Neuronal stem cell (in vitro differentiated cells): Measurements from ENCODE around the gene ACSM5.
"Not testable (repeated sequence)": the region's sequence is repeated elsewhere in the genome, so short reads cannot be mapped to it uniquely, and the experiment has no call there.

Experiments used
- DNase-seq: peaks from one replicate; pipeline ENCODE4 v3.0.0-alpha.2; 2013; ENCODE audit warnings: low spot score
- H2AFZ ChIP-seq: one replicate; pipeline ENCODE4 v1.6.1; 2013; ENCODE audit warnings: mild to moderate bottlenecking, low read length, inconsistent platforms
- H2AK5ac ChIP-seq: 2 replicates; pipeline ENCODE4 v1.6.1; 2013; ENCODE audit warnings: low read depth, mild to moderate bottlenecking, inconsistent platforms, low read length, moderate library complexity, mixed read lengths
- H2BK120ac ChIP-seq: 2 replicates; pipeline ENCODE4 v1.6.1; 2013; ENCODE audit warnings: low read depth, mild to moderate bottlenecking, inconsistent platforms, low read length, moderate library complexity, mixed read lengths
- H2BK12ac ChIP-seq: one replicate; pipeline ENCODE4 v1.6.1; 2013; ENCODE audit warnings: low read length, inconsistent platforms
- H2BK15ac ChIP-seq: 2 replicates; pipeline ENCODE4 v1.6.1; 2013; ENCODE audit warnings: mild to moderate bottlenecking, low read length, inconsistent platforms, mixed read lengths
- H2BK5ac ChIP-seq: one replicate; pipeline ENCODE4 v1.6.1; 2013; ENCODE audit warnings: inconsistent platforms, mild to moderate bottlenecking, low read length, moderate library complexity
- H3K14ac ChIP-seq: one replicate; pipeline ENCODE4 v1.6.1; 2013; ENCODE audit warnings: low read length, inconsistent platforms
- H3K18ac ChIP-seq: 2 replicates; pipeline ENCODE4 v1.6.1; 2013; ENCODE audit warnings: low read length, inconsistent platforms
- H3K23ac ChIP-seq: 2 replicates; pipeline ENCODE4 v1.6.1; 2013; ENCODE audit warnings: low read depth, mild to moderate bottlenecking, mixed read lengths, low read length, inconsistent platforms; ENCODE audit not compliant: poor library complexity
- H3K27ac ChIP-seq: replicated peaks from 3 replicates; pipeline ENCODE4 v1.5.1; 2013; ENCODE audit warnings: low read length, inconsistent platforms
- H3K27me3 ChIP-seq, 3 experiments: 2 replicates each; pipeline ENCODE4 v1.6.1; 2013; ENCODE audit warnings: low read length in 3 of 3, mild to moderate bottlenecking in 2 of 3, inconsistent platforms in 1 of 3, low read depth in 1 of 3, mixed read lengths in 1 of 3, moderate library complexity in 1 of 3; ENCODE audit not compliant: control insufficient read depth in 3 of 3, insufficient read depth in 3 of 3
- H3K36me3 ChIP-seq, 2 donors: replicated peaks in 1 of 2; 2 replicates each; pipeline ENCODE4 v1.6.1; 2013; ENCODE audit warnings: low read length in 2 of 2; ENCODE audit not compliant: control insufficient read depth in 2 of 2, insufficient read depth in 2 of 2
- H3K4ac ChIP-seq: 2 replicates; pipeline ENCODE4 v1.6.1; 2013; ENCODE audit warnings: inconsistent platforms, mild to moderate bottlenecking, low read length, moderate library complexity
- H3K4me1 ChIP-seq, 2 donors: 1 replicate in 1 of 2; 2 replicates in 1 of 2; pipeline ENCODE4 v1.6.1; 2013; ENCODE audit warnings: low read length in 2 of 2, low read depth in 1 of 2; ENCODE audit not compliant: control insufficient read depth in 2 of 2, insufficient read depth in 1 of 2
- H3K4me2 ChIP-seq: one replicate; pipeline ENCODE4 v1.6.1; 2013; ENCODE audit warnings: mild to moderate bottlenecking, low read length, inconsistent platforms; ENCODE audit not compliant: insufficient read depth, poor library complexity, severe bottlenecking
- H3K4me3 ChIP-seq, 2 donors: 2 replicates each; pipeline ENCODE4 v1.5.1; 2013; ENCODE audit warnings: low read length in 2 of 2, mild to moderate bottlenecking in 2 of 2, inconsistent platforms in 1 of 2, moderate library complexity in 1 of 2
- H3K79me1 ChIP-seq: one replicate; pipeline ENCODE4 v1.6.1; 2013; ENCODE audit warnings: low read depth, mild to moderate bottlenecking, inconsistent platforms, low read length, moderate library complexity
- H3K9ac ChIP-seq: one replicate; pipeline ENCODE4 v1.6.1; 2013; ENCODE audit warnings: mild to moderate bottlenecking, low read depth, low read length, inconsistent platforms; ENCODE audit not compliant: poor library complexity
- H3K9me3 ChIP-seq, 2 donors: replicated peaks in 1 of 2; 2 replicates each; pipeline versions ENCODE3 to v1.6.1; 2013; ENCODE audit warnings: low read length in 2 of 2, mild to moderate bottlenecking in 2 of 2, inconsistent platforms in 1 of 2, low read depth in 1 of 2, mixed read lengths in 1 of 2, moderate library complexity in 1 of 2; ENCODE audit not compliant: control insufficient read depth in 2 of 2, insufficient read depth in 1 of 2
- H4K8ac ChIP-seq: one replicate; pipeline ENCODE4 v1.6.1; 2013; ENCODE audit warnings: low read depth, mild to moderate bottlenecking, inconsistent platforms, low read length, moderate library complexity
- H4K91ac ChIP-seq: one replicate; pipeline ENCODE4 v1.6.1; 2013; ENCODE audit warnings: low read length, low read depth, mild to moderate bottlenecking, inconsistent platforms; ENCODE audit not compliant: poor library complexity
- WGBS, 2 donors: extraction: QIAGEN DNeasy Blood & Tissue Kit; methylation state at CpG; one replicate each; pipeline ENCODE4 v1.1.7; 2013; ENCODE audit warnings: missing lambda C conversion rate in 2 of 2, mixed read lengths in 1 of 2; ENCODE audit not compliant: insufficient read length in 2 of 2, insufficient replicate concordance in 1 of 2; ENCODE audit errors: extremely low coverage in 2 of 2; 5-methylcytosine and 5-hydroxymethylcytosine counted together

Gene ACSM5

DNA sequence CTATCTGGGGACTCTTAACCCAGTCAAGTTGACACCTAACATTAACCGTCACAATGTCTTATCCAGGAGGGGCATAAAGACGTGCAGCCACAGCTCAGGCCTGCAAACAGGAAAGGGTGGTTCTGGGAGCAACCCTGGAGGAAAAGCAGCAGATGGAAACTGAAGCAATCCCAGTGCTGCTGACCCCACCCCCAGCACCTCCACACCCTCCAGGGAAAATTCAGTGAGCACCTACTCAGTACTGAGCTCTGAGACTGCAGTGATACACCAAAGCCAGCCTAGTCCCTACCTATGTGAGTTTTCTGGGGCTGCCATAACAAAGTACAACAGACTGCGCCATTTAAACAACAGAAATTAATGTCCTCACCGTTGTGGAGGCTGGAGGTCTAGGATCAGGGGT lies 32.5 kb downstream of the ACSM5 start:
- not testable (repeated sequence) for H2BK5ac ChIP-seq, H3K4ac ChIP-seq, H2BK120ac ChIP-seq, H3K4me1 ChIP-seq, H3K4me3 ChIP-seq, H2BK15ac ChIP-seq, H4K91ac ChIP-seq, H3K27me3 ChIP-seq, H3K27ac ChIP-seq, H4K8ac ChIP-seq, H2BK12ac ChIP-seq, H3K18ac ChIP-seq, H3K79me1 ChIP-seq, H3K36me3 ChIP-seq, H2AFZ ChIP-seq, H3K14ac ChIP-seq, H2AK5ac ChIP-seq, H3K23ac ChIP-seq, DNase-seq, H3K9me3 ChIP-seq, H3K9ac ChIP-seq, H3K4me2 ChIP-seq
- no CpG with 5 or more reads among the region's 4 CpGs for WGBS, 2 donors

DNA sequence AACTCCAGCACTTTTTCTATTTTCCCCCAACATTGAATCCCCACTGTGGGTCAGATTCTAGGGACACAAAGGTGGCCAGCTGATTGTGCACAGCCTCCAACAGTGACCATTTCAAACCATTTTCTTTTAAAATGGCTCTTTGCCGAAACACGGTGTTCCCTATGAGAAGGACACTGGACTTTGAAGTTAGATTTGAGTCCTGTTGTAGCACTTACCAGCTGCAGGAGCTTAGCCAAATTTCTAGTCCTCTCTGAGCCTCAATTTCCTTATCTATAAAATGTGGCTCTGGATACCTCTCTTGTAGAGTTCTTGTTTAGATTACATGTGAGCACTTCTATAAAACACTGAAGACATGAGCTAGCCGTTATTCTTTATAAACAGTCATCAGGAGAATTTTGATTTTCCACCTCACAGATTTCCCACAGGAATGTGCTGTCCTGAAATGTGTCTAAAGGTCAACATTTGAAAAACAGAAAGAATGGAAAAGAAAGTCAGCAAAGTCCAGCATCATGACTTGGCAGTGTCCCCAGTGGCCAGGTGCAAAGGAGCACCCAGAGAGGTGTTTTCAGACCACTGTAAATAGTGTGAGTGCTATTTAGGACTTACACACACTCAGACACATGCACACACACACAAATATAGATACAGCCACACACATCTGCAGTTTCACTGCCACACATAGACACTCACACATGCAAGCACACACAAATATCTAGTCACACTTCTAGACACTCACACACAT lies 37.5 kb downstream of the ACSM5 start:
- not testable (repeated sequence) for H2BK15ac ChIP-seq, H2AK5ac ChIP-seq, H2BK12ac ChIP-seq, H3K18ac ChIP-seq, H3K79me1 ChIP-seq, H4K91ac ChIP-seq, H3K23ac ChIP-seq, H3K4ac ChIP-seq, H3K36me3 ChIP-seq, H2AFZ ChIP-seq, H3K4me2 ChIP-seq, H4K8ac ChIP-seq, DNase-seq, H3K4me1 ChIP-seq, H3K27me3 ChIP-seq, H3K9ac ChIP-seq, H2BK5ac ChIP-seq, H3K9me3 ChIP-seq, H3K14ac ChIP-seq, H3K27ac ChIP-seq, H3K4me3 ChIP-seq, H2BK120ac ChIP-seq
- WGBS, 2 donors = no CpG with 5 or more reads among the region's 3 CpGs

DNA sequence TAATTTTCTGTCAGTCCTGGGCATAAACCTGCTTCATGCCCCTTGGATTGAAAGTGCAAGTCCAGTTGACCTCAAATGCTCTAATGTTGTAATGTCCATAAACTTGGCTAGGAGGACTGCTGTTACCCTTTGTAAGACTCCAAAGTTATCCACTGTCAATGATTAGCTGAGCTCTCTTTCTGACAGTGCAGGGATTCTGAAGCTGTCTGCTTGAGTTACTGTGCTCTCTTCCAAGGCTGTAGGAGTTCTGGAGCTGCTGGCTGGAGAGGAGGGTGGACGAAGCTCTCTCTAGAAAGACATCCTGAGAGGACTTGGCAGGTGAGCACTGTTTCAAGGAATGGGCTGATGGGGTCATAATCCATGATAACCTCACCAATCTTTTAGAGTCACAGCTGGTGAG lies 42.0 kb downstream of the ACSM5 start, which contains the start of gene ACSM2A:
TSS of gene ACSM2A (plus strand) at position 158 of the 400 bp plus-strand sequence. CDS start 8,594 bp downstream, outside the sequence.
- not testable (repeated sequence) for H3K4ac ChIP-seq, H3K4me3 ChIP-seq, H3K14ac ChIP-seq, H3K27ac ChIP-seq, H4K8ac ChIP-seq, H2AK5ac ChIP-seq, H4K91ac ChIP-seq, H2BK12ac ChIP-seq, H2BK5ac ChIP-seq, H2BK15ac ChIP-seq, H3K27me3 ChIP-seq, H3K9me3 ChIP-seq, H2BK120ac ChIP-seq, H3K36me3 ChIP-seq, H3K18ac ChIP-seq, H3K4me1 ChIP-seq, H3K79me1 ChIP-seq, H3K9ac ChIP-seq, H3K4me2 ChIP-seq, H2AFZ ChIP-seq, DNase-seq, H3K23ac ChIP-seq
- no CpG with 5 or more reads among the region's 1 CpG for WGBS, 2 donors

DNA sequence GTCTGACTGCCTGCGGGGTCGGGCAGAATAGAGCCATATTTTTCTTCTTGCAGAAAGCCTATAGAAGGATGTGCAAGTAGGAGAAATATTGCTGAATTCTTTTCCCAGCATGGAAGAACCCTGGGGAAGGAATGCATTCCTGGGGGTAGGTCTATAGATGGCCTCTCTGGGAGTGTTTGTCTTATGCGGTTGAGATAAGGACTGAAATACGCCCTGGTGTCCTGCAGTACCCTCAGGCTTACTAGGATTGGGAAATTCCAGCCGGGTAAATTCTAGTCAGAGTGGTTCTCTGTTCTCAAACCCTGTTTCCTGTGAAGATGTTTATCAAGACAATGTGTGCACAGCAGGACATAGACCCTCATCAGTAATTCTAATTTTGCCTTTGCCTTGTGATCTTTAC lies 44.3 kb downstream of the ACSM5 start:
- not testable (repeated sequence) for H2BK5ac ChIP-seq, H3K4me2 ChIP-seq, H3K36me3 ChIP-seq, H3K4ac ChIP-seq, H3K27ac ChIP-seq, H2AFZ ChIP-seq, H3K79me1 ChIP-seq, H2BK12ac ChIP-seq, H2BK120ac ChIP-seq, H3K4me3 ChIP-seq, H2BK15ac ChIP-seq, H2AK5ac ChIP-seq, H3K27me3 ChIP-seq, H3K18ac ChIP-seq, DNase-seq, H3K4me1 ChIP-seq, H4K91ac ChIP-seq, H4K8ac ChIP-seq, H3K9me3 ChIP-seq, H3K9ac ChIP-seq, H3K14ac ChIP-seq, H3K23ac ChIP-seq
- WGBS, 2 donors = no CpG with 5 or more reads among the region's 5 CpGs
